Keratinocyte (primary cell): Measurements from ENCODE around the gene OR52K2. TPM values are rescaled to one million over a fixed set of nuclear protein-coding genes. Genes with fewer than 3 reads are reported as not detected.

Source experiments
- DNase-seq: peaks from one replicate; pipeline ENCODE4 v3.0.0-alpha.2; 2011; ENCODE audit warnings: low read depth, missing footprints, low spot score
- FAIRE-seq: peaks from 2 replicates; lab custom pipeline; 2011; peaks lifted over from hg19 to GRCh38; lab: Jason Lieb, UNC
- H2AFZ ChIP-seq: 2 replicates; pipeline ENCODE4 v1.6.0; 2012; ENCODE audit warnings: low read length, control low read depth, inconsistent platforms; ENCODE audit not compliant: control insufficient read depth
- H3K27ac ChIP-seq: 2 replicates; pipeline ENCODE4 v1.5.1; 2011; ENCODE audit warnings: low read length; ENCODE audit not compliant: control insufficient read depth, insufficient read depth
- H3K27me3 ChIP-seq: 3 replicates; pipeline ENCODE4 v1.6.0; 2011; ENCODE audit warnings: low read length; ENCODE audit not compliant: control insufficient read depth, insufficient read depth; ENCODE audit errors: extremely low read depth
- H3K36me3 ChIP-seq, 2 experiments: 2 replicates in 1 of 2; 3 replicates in 1 of 2; pipeline ENCODE4 v1.5.1; 2011; ENCODE audit warnings: low read length in 2 of 2, mild to moderate bottlenecking in 1 of 2; ENCODE audit not compliant: control insufficient read depth in 2 of 2, insufficient read depth in 2 of 2; ENCODE audit errors: extremely low read depth in 1 of 2
- H3K4me1 ChIP-seq: 3 replicates; pipeline ENCODE4 v1.5.1; 2011; ENCODE audit warnings: low read length; ENCODE audit not compliant: control insufficient read depth, insufficient read depth; ENCODE audit errors: extremely low read depth
- H3K4me2 ChIP-seq: 3 replicates; pipeline ENCODE4 v1.6.0; 2011; ENCODE audit warnings: low read depth, low read length; ENCODE audit not compliant: control insufficient read depth, insufficient read depth; ENCODE audit errors: extremely low read depth
- H3K4me3 ChIP-seq, 3 experiments: fragments of 200-600 bp in 1 of 3; sonication (generic) in 1 of 3; 2 replicates in 2 of 3; 3 replicates in 1 of 3; pipeline ENCODE4 v1.5.1; 2011 to 2016; ENCODE audit warnings: low read length in 3 of 3, mild to moderate bottlenecking in 3 of 3, control low read depth in 2 of 3, inconsistent platforms in 1 of 3, low read depth in 1 of 3, mixed read lengths in 1 of 3, mixed run types in 1 of 3, moderate library complexity in 1 of 3; ENCODE audit not compliant: control insufficient read depth in 2 of 3, insufficient read depth in 2 of 3; ENCODE audit errors: extremely low read depth in 1 of 3
- H3K79me2 ChIP-seq: 2 replicates; pipeline ENCODE4 v1.6.0; 2012; ENCODE audit warnings: low read length; ENCODE audit not compliant: control insufficient read depth, insufficient read depth
- H3K9ac ChIP-seq: 3 replicates; pipeline ENCODE4 v1.6.0; 2011; ENCODE audit warnings: low read length; ENCODE audit not compliant: control insufficient read depth, insufficient read depth; ENCODE audit errors: extremely low read depth
- H3K9me1 ChIP-seq: 3 replicates; pipeline ENCODE4 v1.6.0; 2011; ENCODE audit warnings: low read length; ENCODE audit not compliant: control insufficient read depth, insufficient read depth; ENCODE audit errors: extremely low read depth
- H3K9me3 ChIP-seq: 2 replicates; pipeline ENCODE4 v1.5.1; 2012; ENCODE audit warnings: low read depth, low read length; ENCODE audit not compliant: control insufficient read depth
- H4K20me1 ChIP-seq: 3 replicates; pipeline ENCODE4 v1.6.0; 2011; ENCODE audit warnings: low read length; ENCODE audit not compliant: control insufficient read depth, insufficient read depth; ENCODE audit errors: extremely low read depth
- EZH2 ChIP-seq: IDR thresholded peaks from one replicate; pipeline ENCODE4 v1.6.1; 2012; ENCODE audit warnings: inconsistent platforms, mild to moderate bottlenecking, low read length, moderate library complexity
- dilution Hi-C: fragments of 300-500 bp; cut with MboI; formaldehyde crosslinking; loops from one replicate; pipeline ENCODE4 v1.7.0; 2020; ENCODE audit warnings: low sequenced_read_pairs; ENCODE audit not compliant: extremely low pct_ligation_motif_present
- polyA plus RNA-seq, 5 experiments: library from polyadenylated mRNA; depleted of rRNA in 3 of 5; stranded (reverse) in 3 of 5; stranded (forward) in 1 of 5; unstranded in 1 of 5; fragments of >200 nt; gene quantifications; 1 replicate in 1 of 5; 2 replicates in 3 of 5; 3 replicates in 1 of 5; pipeline versions ENCODE4 v1.2.1 to v1.2.3, GENCODE V29; 2011 to 2012; ENCODE audit warnings: missing spikeins in 2 of 5, low read depth in 1 of 5, low replicate concordance in 1 of 5
- TF ChIP-seq, protein P1 (sequence below), 3 experiments: IDR thresholded peaks in 1 of 3; conservative IDR thresholded peaks in 1 of 3; optimal IDR thresholded peaks in 1 of 3; 2 replicates in 2 of 3; 3 replicates in 1 of 3; pipeline versions ENCODE3 to v1.5.1; 2011; ENCODE audit warnings: low read length in 3 of 3, mild to moderate bottlenecking in 3 of 3, moderate library complexity in 2 of 3, control low read depth in 1 of 3, inconsistent platforms in 1 of 3; ENCODE audit not compliant: insufficient read depth in 2 of 3; ENCODE audit errors: extremely low read depth in 1 of 3

OR52K2 gene
- polyA plus RNA-seq, 1 donor (not counting 4 experiments of a cell fraction or from before 2014, with no cell fraction given): not detected

DNA sequence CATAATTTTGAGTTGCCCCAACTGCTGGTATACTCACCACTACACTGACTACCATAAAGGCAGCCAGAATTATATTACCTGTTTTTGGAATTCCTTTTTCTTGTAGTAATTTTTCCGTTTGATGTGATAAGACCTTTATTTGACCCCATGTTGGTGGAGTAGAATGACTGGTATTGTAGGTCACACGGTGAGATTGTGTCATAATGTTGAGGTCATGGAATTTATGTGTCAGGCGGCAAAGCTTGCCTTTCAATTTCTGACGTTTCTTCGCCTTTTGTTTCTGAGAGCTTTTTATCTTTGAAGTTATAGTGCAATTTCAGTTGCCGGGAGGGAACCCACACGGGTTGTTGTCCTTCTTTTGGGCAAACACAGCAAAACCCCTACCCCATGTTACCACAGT lies 46.4 kb downstream of the OR52K2 start:
- no peak overlapping the region for H3K4me2 ChIP-seq
- H2AFZ ChIP-seq: no peak overlapping the region
- dilution Hi-C loops: no loop called here
- H3K4me3 ChIP-seq: no peak overlapping the region
- peaks cover 2% of the 10 kb centered on the region for H3K9me1 ChIP-seq
- no peaks in the 10 kb centered on the region for H3K36me3 ChIP-seq
- peaks cover 28% of the 10 kb centered on the region for H3K27me3 ChIP-seq
- no peaks in the 10 kb centered on the region for H3K79me2 ChIP-seq
- H3K27ac ChIP-seq: no peak overlapping the region
- no peaks in the 10 kb centered on the region for H3K9me3 ChIP-seq
- no peaks in the 10 kb centered on the region for H4K20me1 ChIP-seq
- H3K4me1 ChIP-seq: peaks cover 3% of the 10 kb centered on the region
- H3K9ac ChIP-seq: no peak overlapping the region
- FAIRE-seq (no peak), DNase-seq (no peak)
- TF ChIP-seq, protein P1, sequence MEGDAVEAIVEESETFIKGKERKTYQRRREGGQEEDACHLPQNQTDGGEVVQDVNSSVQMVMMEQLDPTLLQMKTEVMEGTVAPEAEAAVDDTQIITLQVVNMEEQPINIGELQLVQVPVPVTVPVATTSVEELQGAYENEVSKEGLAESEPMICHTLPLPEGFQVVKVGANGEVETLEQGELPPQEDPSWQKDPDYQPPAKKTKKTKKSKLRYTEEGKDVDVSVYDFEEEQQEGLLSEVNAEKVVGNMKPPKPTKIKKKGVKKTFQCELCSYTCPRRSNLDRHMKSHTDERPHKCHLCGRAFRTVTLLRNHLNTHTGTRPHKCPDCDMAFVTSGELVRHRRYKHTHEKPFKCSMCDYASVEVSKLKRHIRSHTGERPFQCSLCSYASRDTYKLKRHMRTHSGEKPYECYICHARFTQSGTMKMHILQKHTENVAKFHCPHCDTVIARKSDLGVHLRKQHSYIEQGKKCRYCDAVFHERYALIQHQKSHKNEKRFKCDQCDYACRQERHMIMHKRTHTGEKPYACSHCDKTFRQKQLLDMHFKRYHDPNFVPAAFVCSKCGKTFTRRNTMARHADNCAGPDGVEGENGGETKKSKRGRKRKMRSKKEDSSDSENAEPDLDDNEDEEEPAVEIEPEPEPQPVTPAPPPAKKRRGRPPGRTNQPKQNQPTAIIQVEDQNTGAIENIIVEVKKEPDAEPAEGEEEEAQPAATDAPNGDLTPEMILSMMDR (optimal IDR thresholded peaks at IDR 0.05 in 1 of 3, IDR thresholded peaks at IDR 0.05 in 1 of 3, conservative IDR thresholded peaks at IDR 0.05 in 1 of 3; ENCODE audit: extremely low read depth in 1 of 3, insufficient read depth in 2 of 3, low read length in 3 of 3): no peak
- no peak for TF ChIP-seq EZH2

DNA sequence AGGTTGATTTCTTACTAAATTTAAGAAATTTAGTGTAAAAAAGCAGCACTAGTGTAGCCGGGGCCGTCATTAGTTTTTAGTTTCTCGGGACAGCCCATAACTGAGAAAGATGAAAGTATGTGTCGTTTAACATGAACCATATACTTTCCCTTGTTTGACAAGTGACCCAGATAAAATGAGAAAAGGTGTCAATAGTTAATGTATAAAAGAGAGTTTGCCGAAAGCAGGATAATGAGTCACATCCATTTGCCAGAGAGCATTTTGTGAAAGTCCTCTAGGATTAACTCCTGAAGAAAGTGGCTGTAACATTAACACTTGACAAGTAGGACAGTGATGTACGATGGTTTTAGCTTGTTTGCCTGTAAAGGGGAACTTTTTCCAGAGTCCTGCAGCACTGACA lies 46.9 kb downstream of the OR52K2 start:
- Histone ChIP-seq H3K79me2 (no peaks in the 10 kb centered on the region), H3K4me1 (peaks cover 3% of the 10 kb centered on the region), H4K20me1 (no peaks in the 10 kb centered on the region), H3K9me3 (no peaks in the 10 kb centered on the region), H3K36me3 (no peaks in the 10 kb centered on the region), H3K4me3 (no peak overlapping the region), H3K27ac (no peak overlapping the region), H3K9me1 (peaks cover 2% of the 10 kb centered on the region), H3K4me2 (no peak overlapping the region), H3K9ac (no peak overlapping the region), H3K27me3 (peaks cover 28% of the 10 kb centered on the region), H2AFZ (no peak overlapping the region)
- TF ChIP-seq, protein P1 (optimal IDR thresholded peaks at IDR 0.05 in 1 of 3, IDR thresholded peaks at IDR 0.05 in 1 of 3, conservative IDR thresholded peaks at IDR 0.05 in 1 of 3; ENCODE audit: extremely low read depth in 1 of 3, insufficient read depth in 2 of 3, low read length in 3 of 3): no peak
- peak; percentile 33 for TF ChIP-seq EZH2
- dilution Hi-C loops: no loop called here
- FAIRE-seq (no peak), DNase-seq (no peak)
